Measurements from ENCODE around the gene SEMA3D.

The SEMA3D gene

DNA sequence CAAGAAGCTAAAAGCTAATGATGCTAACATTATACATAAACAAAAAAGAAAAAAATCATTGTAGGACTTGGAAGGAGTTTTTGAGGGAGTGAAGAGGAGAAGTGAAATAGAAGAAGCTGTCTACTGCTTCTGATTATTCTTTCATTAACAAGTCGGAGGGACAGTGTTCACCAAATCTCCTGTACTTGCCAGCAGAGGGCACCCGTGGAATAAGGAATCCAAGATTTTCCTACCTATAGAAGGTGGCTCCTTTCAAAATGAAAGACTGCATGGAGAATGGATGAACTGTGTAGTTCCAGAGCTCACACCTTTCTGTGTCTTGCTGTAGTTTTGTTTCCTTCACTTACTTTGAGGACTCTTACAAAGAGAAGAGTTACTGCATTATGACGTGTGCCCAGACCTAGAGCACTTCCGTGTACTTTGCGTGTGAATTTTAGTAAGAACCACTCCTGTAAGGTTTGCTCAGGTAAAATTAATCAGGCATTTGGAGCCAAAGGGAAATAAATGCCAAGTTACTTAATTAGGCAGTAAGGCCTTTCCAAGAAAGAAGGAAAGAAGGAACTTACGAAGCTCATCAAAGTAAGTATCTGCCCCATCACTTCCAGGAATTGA is 145.1 kb downstream of the SEMA3D start:
- TF ChIP-seq, protein P1, sequence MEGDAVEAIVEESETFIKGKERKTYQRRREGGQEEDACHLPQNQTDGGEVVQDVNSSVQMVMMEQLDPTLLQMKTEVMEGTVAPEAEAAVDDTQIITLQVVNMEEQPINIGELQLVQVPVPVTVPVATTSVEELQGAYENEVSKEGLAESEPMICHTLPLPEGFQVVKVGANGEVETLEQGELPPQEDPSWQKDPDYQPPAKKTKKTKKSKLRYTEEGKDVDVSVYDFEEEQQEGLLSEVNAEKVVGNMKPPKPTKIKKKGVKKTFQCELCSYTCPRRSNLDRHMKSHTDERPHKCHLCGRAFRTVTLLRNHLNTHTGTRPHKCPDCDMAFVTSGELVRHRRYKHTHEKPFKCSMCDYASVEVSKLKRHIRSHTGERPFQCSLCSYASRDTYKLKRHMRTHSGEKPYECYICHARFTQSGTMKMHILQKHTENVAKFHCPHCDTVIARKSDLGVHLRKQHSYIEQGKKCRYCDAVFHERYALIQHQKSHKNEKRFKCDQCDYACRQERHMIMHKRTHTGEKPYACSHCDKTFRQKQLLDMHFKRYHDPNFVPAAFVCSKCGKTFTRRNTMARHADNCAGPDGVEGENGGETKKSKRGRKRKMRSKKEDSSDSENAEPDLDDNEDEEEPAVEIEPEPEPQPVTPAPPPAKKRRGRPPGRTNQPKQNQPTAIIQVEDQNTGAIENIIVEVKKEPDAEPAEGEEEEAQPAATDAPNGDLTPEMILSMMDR (IDR thresholded peaks at IDR 0.05), result peak; percentile 86
- DNase-seq, result peak; percentile 74
- Mint-ChIP-seq H3K9me3 (no peaks in the 10 kb centered on the region), H3K27me3 (ENCODE audit: low read depth, poor library complexity) (no peaks in the 10 kb centered on the region), H3K4me3 (no peak overlapping the region), H3K27ac (no peak overlapping the region), H3K36me3 (ENCODE audit: low read depth) (peaks cover 18% of the 10 kb centered on the region), H3K4me1 (peaks cover 29% of the 10 kb centered on the region)

DNA sequence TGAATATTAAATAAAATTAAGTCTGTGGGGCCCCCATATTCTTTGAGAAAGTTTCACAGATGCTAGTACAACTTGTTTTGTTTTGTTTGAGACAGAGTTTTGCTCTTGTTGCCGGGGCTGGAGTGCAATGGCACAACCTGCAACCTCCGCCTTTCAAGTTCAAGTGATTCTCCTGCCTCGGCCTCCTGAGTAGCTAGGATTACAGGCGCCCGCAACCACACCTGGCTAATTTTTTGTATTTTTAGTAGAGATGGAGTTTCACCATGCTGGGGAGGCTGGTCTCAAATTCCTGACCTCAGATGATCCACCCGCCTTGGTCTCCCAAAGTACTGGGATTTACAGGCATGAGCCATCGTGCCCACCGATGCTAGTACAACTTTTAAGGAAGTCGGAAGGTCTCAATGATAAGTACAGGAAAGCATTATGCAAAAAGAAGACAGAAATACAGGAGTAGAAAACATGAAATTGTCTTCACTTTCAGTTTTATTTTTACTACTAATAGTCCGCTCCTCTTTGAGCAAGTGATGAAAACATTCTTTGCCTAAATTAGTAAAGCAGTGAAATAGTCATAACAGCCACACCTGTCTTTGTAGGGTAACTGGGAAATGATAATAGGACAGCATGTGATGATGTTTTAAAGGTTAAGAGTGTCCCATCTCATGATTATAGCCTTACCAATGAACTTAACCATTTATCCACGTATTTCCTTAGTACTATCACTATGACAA is 147.5 kb downstream of the SEMA3D start:
- no peaks in the 10 kb centered on the region for H3K27me3 Mint-ChIP-seq (ENCODE audit: low read depth, poor library complexity)
- no peak overlapping the region for H3K4me3 Mint-ChIP-seq
- H3K36me3 Mint-ChIP-seq (ENCODE audit: low read depth), result peaks cover 28% of the 10 kb centered on the region
- TF ChIP-seq, protein P1 (IDR thresholded peaks at IDR 0.05), result no peak
- peak overlapping the region; percentile 64 for H3K27ac Mint-ChIP-seq
- no peak for DNase-seq
- no peaks in the 10 kb centered on the region for H3K9me3 Mint-ChIP-seq
- peaks cover 15% of the 10 kb centered on the region for H3K4me1 Mint-ChIP-seq

DNA sequence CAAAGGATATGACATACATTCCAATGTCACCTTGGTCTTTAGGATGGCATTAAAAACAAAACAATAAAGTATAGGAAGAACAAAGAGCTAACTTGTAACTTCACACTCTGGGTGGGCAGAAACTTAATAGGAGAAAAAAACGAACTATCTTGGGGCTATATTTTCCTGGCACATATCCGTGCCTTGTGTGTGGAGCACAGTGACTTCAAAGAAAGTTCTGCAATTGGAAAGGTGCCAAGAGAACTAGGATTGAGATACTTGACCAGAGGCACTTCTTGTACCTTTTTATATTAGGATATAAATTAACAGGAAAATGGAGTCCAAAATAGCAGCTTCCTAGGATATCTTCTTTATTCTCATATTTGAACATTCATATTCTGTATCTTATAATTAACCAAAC is 148.4 kb downstream of the SEMA3D start:
- TF ChIP-seq, protein P1 (IDR thresholded peaks at IDR 0.05), result no peak
- Mint-ChIP-seq H3K4me3 (no peak overlapping the region), H3K27ac (no peak overlapping the region), H3K4me1 (peaks cover 15% of the 10 kb centered on the region), H3K27me3 (ENCODE audit: low read depth, poor library complexity) (no peaks in the 10 kb centered on the region), H3K9me3 (no peaks in the 10 kb centered on the region), H3K36me3 (ENCODE audit: low read depth) (peaks cover 25% of the 10 kb centered on the region)
- DNase-seq, result no peak

DNA sequence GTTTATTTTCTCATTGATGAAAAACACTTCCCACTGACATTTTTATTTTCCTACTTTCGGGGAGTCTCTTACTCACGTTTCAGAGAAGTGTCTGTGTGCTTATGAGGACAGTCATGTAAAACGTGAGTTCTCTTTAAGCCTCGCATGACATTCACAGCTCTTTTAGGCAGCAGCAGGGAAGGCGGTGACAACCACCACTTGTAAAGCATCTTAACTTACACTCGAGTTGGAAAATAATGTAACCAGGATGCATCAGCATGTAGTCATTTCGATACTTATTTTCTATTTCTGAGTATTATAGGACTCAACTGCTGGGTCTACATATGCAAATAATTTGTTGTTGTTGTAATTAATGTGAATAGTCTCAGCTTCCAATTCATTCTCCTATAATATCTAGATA is 153.6 kb downstream of the SEMA3D start:
- Mint-ChIP-seq H3K9me3 (no peaks in the 10 kb centered on the region), H3K36me3 (ENCODE audit: low read depth) (peaks cover 24% of the 10 kb centered on the region), H3K27me3 (ENCODE audit: low read depth, poor library complexity) (no peaks in the 10 kb centered on the region), H3K4me3 (no peak overlapping the region), H3K4me1 (peaks cover 11% of the 10 kb centered on the region), H3K27ac (no peak overlapping the region)
- TF ChIP-seq, protein P1 (IDR thresholded peaks at IDR 0.05), result no peak
- no peak for DNase-seq

DNA sequence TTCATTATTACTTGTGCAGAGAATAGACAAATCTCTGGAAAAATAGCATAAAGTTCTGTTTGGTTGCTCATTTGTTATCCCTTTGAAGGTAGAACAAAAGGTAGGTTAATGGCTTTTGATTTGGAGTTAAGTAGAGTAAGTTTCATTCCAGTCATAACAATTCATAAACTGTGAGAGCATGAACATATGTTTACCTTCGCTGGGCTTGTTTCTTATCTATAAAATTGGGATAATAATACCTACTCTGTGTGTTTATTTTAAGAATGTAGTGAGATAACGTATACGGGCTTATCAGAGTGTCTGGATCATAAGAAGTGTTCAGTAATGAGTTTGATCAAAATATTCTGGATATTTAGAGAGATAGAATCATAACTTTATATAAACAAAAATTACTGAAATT is 155.4 kb downstream of the SEMA3D start:
- no peak overlapping the region for H3K4me3 Mint-ChIP-seq
- peaks cover 11% of the 10 kb centered on the region for H3K4me1 Mint-ChIP-seq
- no peaks in the 10 kb centered on the region for H3K9me3 Mint-ChIP-seq
- H3K36me3 Mint-ChIP-seq (ENCODE audit: low read depth), result peaks cover 29% of the 10 kb centered on the region
- TF ChIP-seq, protein P1 (IDR thresholded peaks at IDR 0.05), result no peak
- no peaks in the 10 kb centered on the region for H3K27me3 Mint-ChIP-seq (ENCODE audit: low read depth, poor library complexity)
- DNase-seq, result no peak
- H3K27ac Mint-ChIP-seq, result no peak overlapping the region

DNA sequence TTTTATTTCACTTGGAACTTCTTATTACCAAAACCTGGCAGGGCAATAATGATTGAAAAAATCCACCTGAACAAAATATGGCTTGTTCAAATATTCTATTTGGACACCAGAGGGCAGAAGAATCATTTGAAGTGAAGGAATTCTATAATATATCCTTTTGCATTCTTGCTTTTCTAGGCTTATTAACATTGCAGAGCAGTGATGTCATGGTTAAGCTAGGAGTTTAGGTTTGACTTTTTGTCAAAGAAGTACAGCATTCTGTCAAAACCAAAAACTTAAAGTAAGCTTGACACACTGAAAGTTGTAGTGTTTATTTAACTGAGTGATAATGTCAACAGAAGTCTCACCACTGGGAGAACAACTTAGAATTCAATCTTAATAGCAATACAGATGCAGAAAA is 156.0 kb downstream of the SEMA3D start:
- no peak for DNase-seq
- no peaks in the 10 kb centered on the region for H3K27me3 Mint-ChIP-seq (ENCODE audit: low read depth, poor library complexity)
- no peaks in the 10 kb centered on the region for H3K9me3 Mint-ChIP-seq
- TF ChIP-seq, protein P1 (IDR thresholded peaks at IDR 0.05), result peak; percentile 56
- no peak overlapping the region for H3K4me3 Mint-ChIP-seq
- H3K4me1 Mint-ChIP-seq, result peaks cover 11% of the 10 kb centered on the region
- H3K27ac Mint-ChIP-seq, result peak overlapping the region; percentile 53
- H3K36me3 Mint-ChIP-seq (ENCODE audit: low read depth), result peaks cover 29% of the 10 kb centered on the region
